NOMO-1 (cell line): ENCODE data around the gene BRAF.
"Not testable (repeated sequence)": the region's sequence is repeated elsewhere in the genome, so short reads cannot be mapped to it uniquely, and the experiment has no call there.

Source experiments
- DNase-seq, 2 experiments: peaks; one replicate each; lab custom pipeline; 2025; ENCODE audit not compliant: unreplicated experiment in 2 of 2; lab: John Stamatoyannopoulos, UW

BRAF gene

DNA sequence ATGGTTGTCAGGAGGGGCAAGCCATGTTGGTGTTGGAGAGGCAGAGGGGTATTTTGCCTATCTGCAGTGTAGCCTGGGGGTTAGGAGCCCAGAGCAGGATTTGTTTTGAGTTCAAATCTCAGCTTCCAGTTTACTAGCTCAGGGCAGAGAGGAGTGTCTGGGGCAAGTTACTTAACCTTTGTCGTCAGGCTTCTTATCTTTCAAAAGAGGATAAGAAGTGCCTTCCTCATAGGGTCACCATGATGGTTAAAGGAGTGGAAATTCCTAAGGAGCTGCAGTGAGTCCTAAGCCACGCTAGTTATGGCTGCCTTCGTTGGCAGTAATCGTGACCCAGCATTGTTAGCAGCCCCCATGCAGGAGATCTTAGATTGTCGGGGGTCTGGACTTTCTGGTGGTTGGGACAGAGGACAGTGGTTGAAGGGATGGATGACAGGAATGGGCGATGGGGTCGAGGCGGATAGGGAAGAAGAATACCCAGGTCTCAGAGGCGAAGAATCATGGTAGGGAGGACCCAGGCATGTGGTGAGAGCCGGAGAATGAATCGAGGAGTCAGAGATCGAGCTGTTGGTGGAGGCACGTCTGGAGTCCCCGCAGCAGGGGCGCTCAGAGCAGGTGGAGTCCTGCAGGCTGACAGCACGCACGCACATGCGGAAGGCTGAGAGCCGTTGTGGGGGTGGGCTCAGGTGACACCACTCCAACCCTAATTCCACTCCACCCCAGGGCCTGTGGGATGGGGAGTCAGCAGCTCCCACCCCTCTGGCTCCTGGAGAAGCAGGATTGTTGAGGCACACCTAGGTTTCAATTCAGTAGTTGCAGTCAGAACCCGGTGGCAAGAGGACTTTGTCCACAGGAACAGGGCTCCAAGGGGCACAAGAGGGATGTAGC, 240.4 kb downstream of the BRAF start:
- DNase-seq: no peak

DNA sequence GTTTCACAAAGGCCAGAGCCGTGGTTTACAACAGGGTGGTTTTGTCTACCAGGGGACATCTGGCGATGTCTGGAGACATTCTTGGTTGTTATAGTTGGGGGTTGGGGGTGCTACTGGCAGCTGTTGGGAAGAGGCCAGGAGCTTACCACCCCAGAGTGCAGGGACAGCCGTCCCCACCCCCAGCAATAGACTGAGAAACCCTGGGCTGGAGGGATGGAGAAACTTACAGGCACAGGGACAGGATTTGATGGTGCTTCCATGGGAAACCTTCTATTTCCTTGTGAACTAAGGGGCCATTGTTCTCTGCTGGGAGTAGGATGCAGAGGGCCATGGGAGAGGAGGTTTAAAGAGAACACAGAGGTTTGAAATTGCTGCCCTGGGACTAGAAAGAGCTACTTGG, 241.1 kb downstream of the BRAF start:
- no peak for DNase-seq

- no peak for DNase-seq
These were observed 243.0 kb downstream of the BRAF start for GRCh38 chr7:140681766-140682165.

GRCh38 chr7:140680886-140681285, 243.8 kb downstream of the BRAF start:
- DNase-seq: no peak

- no peak for DNase-seq
These were observed 245.5 kb downstream of the BRAF start for GRCh38 chr7:140679186-140679585.

DNA sequence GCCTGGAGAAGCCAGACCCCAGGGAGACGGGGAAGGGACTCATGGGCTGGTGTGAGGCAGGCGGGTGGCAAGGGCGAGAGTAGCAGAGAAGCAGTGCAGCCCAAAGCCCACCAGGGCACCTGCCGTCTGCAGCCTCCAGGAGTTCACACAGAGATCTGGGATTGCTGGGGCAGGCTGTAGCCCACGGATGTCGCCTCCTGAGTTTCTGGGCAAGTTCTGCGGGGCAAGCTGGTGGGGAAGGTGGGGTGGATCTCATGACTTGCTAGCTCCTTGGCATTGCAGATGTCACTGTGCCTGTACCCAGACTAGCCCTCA, 246.0 kb downstream of the BRAF start:
- no peak for DNase-seq

DNA sequence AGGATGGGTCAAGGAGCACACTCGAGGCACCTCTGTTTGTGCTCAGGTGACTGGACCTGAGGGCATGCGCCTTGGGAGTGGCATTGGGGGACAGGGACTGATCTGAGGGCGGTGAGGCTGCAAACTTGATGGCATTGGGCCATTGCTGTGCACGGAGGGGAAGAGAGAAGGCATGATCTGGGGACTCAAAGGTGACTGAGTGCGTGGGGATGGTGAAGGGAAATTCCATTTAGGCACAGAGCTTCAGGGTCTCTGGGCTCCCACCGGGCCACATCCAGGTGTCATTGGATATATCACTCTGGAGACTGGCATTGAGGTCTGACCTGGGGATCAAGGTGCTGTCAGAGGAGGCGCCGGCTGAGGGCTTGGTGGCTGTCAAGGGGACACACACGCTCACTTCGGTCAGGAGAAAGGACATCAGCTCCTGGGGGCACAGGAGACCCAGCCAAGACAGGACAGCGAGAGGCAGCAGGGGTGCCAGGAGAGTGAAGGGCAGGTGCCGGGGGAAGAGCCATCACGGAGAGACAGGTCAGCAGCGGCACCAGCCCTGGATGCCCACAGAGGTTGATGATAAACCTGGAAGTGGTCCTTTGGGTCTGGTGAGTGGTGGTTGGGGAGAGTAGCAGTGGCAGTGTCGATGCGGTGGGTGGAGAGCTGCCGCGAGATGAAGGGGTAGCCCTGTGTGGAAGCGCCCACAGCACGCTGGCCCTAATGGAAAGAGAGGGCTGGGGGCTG, 246.5 kb downstream of the BRAF start:
- DNase-seq: no peak

DNA sequence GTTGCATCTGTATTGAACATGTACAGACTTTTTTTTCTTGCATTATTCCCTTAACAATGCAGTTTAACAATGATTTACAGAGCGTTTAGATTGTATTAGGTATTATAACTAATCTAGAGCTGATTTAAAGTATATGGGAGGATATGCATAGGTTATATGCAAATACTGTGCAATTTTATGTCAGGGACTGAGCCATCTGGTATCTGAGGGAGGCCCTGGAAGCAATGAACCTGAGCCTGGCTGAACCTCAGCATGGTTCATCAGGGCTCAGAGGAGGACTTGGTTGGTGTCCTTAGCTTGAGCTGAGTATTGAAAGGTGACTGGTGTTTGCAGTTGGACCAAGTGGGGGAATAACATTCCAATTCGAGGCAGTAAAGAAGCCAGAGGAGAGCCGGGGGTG, 247.2 kb downstream of the BRAF start:
- no peak for DNase-seq

- not testable (repeated sequence) for DNase-seq
These were observed 247.8 kb downstream of the BRAF start for GRCh38 chr7:140676956-140677355.

- peak in 1 of 2 experiments; percentile 53 for DNase-seq
These were observed 248.4 kb downstream of the BRAF start for GRCh38 chr7:140676306-140676705.

GRCh38 chr7:140675726-140676125, 249.0 kb downstream of the BRAF start:
- DNase-seq: no peak

DNA sequence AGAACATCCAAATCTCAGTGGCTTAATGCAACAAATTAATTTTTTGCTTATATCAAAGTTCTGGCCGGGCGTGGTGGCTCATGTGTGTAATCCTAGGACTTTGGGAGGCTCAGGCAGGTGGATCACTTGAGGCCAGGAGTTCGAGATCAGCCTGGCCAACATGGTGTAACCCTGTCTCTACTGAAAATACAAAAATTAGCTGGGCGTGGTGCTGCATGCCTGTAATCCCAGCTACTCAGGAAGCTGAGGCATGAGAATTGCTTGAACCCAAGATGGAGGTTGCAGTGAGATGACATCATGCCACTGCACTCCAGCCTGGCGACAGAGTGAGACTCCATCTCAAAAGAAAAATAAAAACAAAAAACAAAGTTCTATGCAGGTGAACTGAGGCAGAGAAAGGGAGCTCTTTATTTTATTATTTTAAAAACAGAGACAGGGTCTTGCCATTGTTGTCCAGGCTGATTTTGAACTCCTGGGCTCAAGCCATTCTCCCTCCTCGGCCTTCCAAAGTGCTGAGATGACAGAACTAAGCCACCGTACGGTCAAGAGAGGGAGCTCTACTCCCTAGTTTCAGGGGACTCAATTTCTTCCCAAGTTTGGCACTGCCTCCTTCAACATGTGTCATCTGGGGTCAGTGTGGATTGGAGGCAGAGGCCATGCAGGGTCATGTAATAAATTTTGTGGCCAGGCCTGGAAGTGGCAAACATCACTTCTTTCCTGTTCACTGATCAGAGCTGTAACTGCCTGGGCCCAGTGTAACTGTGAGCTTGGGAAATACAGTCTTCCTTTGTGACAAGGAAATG, 249.6 kb downstream of the BRAF start:
- peak in 1 of 2 experiments; percentile 53 for DNase-seq

DNA sequence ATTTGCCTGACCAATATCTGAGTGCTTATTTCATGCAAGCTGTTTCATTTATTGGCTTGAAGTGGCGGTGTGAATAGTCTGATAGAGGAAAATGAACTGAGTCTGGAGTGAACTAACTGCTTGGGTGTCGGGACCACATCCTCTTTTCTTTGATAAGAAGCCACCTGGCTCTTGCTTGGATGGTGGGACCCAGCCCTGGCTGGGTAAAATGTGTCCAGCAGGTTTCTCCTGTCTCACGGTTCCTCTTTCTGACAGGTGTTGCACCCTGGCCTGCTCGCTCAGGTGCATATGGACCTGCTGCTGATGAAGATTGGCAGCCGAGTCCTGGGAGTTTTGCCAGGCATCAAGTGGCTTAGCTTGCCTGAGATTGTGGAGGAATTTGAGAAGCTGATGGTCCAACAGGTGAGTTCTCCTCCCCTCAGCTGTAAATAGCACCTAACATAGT, 250.4 kb downstream of the BRAF start:
- no peak for DNase-seq

GRCh38 chr7:140673774-140674155, 251.0 kb downstream of the BRAF start:
- no peak for DNase-seq

- DNase-seq: no peak
These were observed 251.5 kb downstream of the BRAF start for GRCh38 chr7:140673063-140673773.

- DNase-seq: peak; percentile 13 to 20
These were observed 252.2 kb downstream of the BRAF start, which contains the start of gene ADCK2 for GRCh38 chr7:140672382-140673062. Gene ADCK2 (plus strand): TSS chr7:140672945. CDS start chr7:140673331, 386 bp downstream.

- DNase-seq: peak; percentile 9 to 11
These were observed 252.8 kb downstream of the BRAF start for GRCh38 chr7:140671966-140672365.

- no peak for DNase-seq
These were observed 254.3 kb downstream of the BRAF start for GRCh38 chr7:140670343-140670935.

GRCh38 chr7:140669862-140670261, 254.9 kb downstream of the BRAF start:
- DNase-seq: not testable (repeated sequence)
